GM19463 (cell line): Measurements from ENCODE around the gene PTEN.

ENCODE experiments used
- ATAC-seq: cut with Tn5 transposase; IDR thresholded peaks from one replicate; pipeline ENCODE4 v1.9.1; 2021; ENCODE audit warnings: mild to moderate bottlenecking, moderate library complexity; ENCODE audit not compliant: unreplicated experiment

Gene PTEN

DNA sequence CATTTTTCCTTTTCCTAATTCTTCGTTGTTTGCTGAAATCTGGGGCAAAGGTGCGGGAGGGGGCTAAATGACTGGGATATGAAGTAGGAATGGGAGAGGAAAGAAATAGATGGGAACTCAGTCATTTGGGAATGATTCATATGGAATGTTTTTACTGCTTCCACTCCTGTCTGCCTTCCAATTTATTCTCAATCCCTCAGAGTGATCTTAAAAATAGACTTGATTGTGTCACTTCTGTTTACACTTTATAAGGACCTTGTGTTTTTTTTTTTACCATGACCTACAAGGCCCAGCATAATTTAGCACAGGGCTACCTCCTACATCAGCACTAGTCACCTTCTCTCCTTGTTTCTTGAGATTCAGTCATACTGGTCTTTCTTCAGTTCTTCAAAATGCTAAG lies 97.9 kb downstream of the PTEN start:
- ATAC-seq = no peak

DNA sequence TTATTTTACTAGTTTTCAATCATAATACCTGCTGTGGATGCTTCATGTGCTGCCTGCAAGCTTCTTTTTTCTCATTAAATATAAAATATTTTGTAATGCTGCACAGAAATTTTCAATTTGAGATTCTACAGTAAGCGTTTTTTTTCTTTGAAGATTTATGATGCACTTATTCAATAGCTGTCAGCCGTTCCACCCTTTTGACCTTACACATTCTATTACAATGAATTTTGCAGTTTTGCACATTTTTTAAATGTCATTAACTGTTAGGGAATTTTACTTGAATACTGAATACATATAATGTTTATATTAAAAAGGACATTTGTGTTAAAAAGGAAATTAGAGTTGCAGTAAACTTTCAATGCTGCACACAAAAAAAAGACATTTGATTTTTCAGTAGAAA lies 103.0 kb downstream of the PTEN start:
- no peak for ATAC-seq

DNA sequence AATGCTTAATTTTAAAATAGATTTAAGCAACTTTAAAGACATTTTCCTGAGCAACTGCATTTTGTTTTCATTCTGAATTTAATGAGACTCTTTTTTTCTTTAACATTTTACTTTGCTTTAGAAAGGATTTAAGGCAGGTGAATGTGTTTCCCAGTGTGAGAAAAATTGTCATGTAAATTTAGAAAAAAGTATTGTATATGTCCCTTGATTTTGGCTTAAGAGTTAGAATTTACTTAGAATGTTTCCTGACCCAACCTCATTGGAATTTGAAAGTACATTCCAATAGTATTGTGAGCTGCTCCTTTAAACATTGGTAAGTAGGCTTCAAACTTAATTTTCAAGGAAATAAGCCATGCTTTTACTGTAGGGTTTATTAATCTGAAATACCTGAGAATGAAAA lies 110.2 kb downstream of the PTEN start:
- no peak for ATAC-seq

DNA sequence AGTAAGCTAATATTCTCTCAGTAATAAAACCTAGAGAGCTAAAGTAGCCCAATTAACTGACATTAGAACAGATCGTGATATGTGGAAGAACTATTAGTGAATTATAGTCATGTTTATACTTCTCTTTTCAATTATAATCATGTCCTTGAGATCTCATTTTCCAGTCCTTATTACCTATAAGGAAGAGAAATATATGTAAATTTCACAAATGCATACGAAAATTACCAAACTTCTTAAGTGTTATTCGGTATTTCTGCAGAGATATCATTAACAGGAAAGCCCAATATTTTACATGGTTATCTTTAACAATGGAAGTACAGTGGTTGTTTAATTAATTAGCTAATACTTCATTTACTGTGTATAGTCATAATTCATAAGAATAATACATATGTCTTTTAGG lies 110.7 kb downstream of the PTEN start:
- ATAC-seq = no peak

DNA sequence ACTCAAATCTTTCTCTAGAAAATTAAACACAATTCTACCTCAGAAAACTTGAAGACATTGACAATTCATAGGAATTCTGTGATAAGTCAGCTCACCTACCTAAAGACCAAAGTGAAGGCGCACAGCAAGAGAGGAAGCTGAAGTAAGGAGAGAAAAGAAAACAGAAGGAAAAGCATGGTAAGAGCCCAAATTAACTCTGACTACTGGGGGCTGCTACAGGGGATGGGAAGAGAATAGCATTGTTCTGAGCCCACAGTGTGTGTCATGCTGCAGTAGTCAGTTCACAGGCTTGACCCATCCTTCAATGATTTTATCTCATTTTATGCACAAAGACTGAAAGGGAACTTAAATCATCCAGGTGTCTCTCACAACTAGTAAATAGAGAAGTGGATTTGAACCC lies 111.3 kb downstream of the PTEN start:
- ATAC-seq = no peak

DNA sequence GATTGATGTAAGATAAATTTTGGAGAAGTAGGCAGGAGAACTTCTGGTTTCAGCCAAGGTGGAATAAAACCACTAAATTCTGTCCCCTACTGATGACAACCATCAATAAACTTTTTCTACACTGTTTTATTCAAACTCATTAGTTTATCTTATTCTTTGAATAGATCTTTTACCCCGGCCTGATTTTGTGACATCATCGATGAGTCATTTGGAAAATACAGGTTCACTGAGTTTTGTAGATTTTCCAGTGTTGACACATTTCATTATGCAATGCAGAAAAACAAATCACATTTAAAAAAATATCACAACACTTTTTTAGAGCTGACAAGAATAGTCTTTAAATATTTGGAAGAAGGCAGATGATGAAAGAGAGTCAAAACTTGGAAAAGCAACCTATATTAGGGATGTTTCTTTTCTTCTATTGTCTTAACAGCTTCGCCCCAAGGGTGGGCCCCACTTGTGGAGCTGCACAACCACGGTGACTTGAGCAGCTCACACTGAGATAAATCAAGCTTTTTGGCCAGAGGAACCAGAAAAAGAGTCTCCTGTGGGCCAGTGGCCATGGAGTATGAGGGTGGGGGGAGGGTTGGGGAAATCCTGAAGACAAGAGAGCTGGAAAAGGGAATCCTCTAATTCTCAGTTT lies 112.8 kb downstream of the PTEN start:
- ATAC-seq = no peak

DNA sequence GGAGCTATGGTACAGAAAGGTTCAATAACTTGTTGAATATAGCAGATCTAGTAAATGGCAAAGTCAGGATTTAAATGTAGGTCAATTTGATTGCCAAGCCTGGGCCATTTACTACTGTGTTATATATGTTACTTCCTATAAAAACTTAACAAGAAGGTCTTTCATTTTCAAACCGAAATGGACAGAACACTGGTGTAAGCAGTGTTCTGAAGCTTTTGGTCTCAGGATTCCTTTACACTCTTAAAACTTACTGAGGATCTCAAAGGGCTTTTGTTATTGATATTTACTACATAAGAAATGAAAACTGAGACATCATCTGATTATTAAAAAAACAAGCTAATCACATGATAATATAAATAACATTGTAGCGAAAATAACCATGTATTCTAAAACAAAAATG lies 114.7 kb downstream of the PTEN start:
- ATAC-seq = no peak

DNA sequence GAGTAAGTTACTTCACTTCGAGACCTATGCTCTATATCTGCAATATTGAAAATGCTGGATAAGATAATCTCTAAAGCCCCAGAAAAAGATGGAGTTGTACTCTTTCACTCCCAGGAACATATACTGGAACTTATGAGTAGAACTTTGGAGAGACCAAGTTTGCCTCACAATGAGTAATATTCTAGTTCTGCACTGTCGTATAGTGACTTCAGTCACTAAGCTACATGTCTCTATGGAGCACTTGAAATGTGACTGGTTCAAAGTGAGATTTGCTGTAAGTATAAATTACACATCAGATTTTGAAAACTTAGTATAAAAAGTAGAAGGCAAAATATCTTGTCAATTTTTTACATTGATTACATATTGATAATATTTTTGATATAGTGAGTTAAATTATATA lies 116.4 kb downstream of the PTEN start:
- ATAC-seq = no peak

DNA sequence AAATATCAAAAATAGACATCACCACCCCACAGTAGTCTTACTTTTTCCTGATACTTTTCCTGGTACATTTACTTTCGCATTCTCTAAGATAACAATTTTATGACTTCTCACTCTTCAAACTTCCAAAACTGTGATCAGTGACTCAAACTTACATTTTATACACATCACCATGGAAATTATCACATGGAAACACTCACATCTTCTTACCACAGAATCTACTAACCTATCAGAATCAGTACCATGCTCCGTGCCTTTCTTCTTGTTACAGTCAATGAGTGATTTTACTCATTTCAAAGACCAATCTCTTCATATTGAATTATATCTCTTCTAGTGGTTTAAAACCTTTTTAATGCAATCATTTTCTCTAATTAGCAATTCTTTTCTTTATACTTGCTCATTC lies 120.3 kb downstream of the PTEN start:
- no peak for ATAC-seq

DNA sequence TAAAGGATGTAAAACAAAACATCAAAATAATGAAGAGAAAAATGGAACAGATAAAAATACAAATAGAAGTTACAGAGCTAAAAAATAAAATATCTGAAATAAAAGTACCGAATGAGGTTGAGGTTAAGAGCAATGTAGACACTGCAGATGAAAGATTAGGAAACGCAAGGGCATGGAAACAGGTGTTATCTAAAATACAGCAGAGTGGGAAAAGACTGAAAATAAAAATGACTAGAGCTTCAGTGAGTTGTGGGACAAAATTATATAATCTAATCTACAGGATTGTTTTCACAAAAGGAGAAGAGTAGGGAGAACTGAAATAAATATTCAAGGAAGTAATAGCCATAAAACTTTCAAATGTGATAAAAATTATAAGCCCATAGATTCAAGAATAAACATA lies 123.8 kb downstream of the PTEN start:
- ATAC-seq = no peak

DNA sequence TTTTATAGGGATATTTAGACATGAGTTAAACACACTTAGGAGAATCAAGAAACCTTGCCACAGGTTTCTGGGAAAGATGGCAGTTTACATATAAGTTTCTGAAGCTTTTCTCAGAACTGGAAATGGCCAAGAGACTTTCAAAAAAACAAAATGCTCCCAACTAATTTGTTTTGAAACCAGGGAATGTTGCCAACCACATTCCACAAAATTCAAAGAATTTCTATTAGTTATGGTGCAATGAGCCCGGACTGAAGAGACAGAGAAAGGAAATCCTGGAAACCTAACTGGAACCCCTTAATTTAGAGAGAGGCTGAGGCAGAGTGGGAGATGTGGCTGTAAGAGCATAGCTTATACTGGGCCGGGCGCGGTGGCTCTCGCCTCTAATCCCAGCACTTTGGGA lies 128.5 kb downstream of the PTEN start:
- ATAC-seq = no peak

DNA sequence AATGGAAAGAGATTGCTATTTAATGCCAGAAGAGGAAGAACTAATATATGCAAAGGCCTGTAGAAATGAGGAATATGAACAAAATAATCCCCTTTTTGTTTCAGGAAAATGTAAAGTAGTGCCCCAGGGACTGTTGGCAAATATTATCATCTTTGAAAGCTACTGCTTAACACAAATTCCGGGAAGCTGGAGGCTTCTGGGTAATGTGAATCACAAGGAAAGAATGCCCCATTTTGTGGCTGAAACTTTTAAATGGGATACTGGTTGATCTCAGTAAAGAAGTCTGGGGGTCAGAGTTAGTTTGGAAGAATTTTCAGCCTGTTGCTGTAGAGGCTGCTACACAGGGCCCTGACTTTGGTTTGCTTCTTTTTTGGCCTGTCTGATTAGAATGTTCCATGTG lies 141.0 kb downstream of the PTEN start:
- no peak for ATAC-seq

DNA sequence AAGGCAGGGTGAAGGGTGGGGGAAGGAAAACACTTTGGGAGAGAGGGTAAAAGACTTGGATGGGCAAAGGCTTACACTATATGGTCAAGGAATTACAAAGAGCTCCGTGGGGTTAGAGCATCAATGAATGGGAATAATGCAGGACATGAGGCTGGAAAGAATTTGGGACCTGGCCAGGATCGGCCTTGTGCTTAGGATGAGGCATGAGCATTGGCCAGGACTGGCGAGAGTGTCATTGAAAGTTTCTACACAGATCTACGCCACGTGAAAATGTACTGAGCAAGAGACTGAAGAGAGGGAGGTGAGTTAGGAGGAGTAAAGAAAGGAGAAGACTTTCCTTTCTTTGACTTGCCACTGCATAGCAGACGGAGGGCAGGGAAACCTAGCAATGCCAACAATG lies 142.8 kb downstream of the PTEN start:
- ATAC-seq = no peak

DNA sequence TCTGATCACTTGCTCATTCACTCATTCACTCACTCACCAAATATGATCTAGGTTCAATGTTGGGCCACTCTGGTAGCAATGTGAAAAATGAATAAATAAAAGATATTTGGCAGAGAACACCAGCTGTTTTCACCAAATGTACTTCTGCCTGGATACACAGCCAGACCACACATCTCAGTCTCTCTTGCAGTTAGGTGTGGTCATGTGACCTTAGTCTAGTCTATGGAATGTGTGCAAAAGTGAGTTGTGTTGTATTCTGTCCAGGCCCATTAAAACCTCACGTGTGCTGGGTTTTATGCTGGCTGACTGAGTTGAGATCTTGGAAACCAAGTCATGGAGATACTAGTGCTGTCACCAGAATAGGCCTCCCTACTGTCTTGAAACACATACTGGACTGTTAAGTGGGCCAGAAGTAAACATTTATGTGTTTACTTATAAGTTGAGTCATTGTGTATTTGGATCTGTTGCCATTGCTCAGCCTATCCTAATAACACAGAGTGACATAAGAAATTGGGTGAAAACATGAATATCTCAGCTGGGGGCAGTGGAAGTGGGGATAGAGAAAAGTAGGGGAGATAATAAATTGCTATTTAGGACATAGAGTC lies 145.5 kb downstream of the PTEN start:
- no peak for ATAC-seq

DNA sequence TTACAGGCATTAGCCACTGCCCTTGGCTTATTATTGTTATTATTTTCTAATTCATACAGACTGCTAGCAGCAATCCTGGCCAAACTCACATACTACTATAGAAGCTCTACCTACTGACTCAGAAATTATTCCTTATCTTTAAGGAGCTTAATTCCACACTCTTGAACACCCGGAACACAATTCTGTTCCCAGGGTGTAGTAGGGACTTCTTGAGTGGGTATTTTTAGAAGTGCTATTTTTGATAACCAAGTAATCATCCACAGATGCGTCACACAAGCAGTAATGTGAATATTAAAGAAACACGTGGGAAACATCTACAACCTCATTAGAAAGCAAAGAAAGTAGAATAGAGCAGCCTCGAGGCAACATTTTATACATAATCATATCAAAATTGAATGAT lies 149.2 kb downstream of the PTEN start:
- no peak for ATAC-seq

DNA sequence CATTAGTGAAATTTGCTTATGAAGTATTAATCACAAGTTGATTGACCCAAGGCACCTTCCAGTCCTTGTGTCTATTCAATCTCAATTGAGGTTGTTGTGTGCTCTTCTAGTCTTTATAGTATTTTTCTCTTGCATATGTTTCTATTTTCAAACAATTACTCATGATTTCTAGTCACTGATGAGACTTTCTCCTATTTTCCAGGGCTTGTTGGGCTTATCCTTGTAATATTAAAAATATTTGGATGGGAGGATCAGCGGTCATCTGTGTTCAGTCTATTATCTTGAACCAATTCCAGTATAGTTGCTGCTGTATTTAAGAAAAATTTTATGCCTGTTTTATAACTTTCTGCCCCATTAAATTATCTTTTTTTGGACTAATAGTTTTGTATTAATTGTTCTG lies 154.4 kb downstream of the PTEN start:
- ATAC-seq = no peak

DNA sequence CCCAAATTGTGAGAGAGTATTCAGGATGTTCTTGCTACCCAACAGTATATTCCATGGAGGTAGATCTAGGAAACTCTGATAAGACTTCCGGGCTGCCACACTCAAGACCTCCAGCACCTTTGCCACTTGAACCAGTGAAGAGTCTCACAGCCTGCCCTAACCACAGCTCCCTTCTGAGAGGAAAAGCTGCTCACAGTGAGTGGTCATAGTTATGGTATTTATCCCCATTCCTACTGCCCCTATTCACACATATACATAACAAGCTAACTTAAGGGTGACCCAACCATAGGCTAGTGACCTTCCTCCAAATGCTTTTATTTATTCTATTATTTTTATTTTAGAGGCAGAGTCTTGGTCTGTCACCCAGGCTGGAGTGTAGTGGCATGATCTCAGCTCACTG lies 156.3 kb downstream of the PTEN start:
- no peak for ATAC-seq
